Measurements from ENCODE around the gene PPP2R5A. TPM values are rescaled to one million over a fixed set of nuclear protein-coding genes. Genes with fewer than 3 reads are reported as not detected.
A peak's percentile ranks its signal among the peaks of the same experiment; 100 is the strongest.

The PPP2R5A gene
- total RNA-seq, 2 experiments from 2014 or later: 44.3 to 46.2 TPM

DNA sequence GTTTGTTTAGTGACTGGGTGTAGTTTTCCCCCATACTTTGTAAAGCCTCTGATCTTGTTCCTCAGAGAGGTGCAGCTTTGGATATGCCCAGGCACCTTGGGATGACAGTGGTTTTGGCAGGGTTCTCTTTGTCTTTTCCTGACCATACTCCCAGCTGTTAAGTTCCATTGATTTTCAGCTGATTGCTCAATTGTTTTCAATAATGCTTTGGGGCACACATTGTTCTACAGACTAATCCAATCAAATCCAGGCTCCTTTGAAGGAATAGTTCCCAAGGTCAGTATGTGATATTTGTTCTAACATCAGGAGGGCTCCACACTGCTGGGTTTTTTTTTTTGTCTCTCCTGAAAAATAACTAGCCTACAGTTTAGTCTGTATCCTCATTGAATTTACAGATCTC is 24.8 kb downstream of the PPP2R5A start:
- peaks cover 72% of the 10 kb centered on the region for H3K4me1 Mint-ChIP-seq (ENCODE audit: low read depth)
- intact Hi-C loops (cut with DNase I, micrococcal nuclease): no loop called here
- H3K36me3 Mint-ChIP-seq (ENCODE audit: low read depth): peaks cover 79% of the 10 kb centered on the region

DNA sequence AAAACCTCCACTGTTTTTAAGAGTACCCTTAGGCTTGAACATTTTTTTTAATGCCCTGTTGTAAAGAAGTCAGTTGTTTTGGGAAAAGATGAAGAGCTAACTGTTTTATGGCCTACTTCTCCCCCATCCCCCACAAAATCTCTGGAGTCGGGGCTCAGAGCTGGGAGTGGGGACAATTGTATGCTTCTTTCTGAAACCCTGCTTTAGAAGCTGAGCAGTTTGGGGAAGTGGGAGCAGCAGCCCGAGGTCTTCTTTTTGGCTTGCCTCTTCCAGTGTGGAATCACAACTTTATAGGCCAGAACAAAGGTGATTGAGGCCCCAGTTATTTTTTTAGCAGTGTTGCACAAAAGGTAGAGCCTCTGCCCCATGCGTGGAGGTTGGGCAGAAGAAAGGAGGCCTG is 25.2 kb downstream of the PPP2R5A start:
- Histone ChIP-seq H3K4me1 (ENCODE audit: insufficient read depth, low read length) (peaks cover 10% of the 10 kb centered on the region), H3K27ac (ENCODE audit: low read depth in 1 of 2, low read length in 2 of 2) (no peak overlapping the region), H3K4me3 (ENCODE audit: low read length) (no peak overlapping the region), H3K27me3 (ENCODE audit: control insufficient read depth in 1 of 2, insufficient read depth in 2 of 2, low read length in 2 of 2) (no peaks in the 10 kb centered on the region), H3K9me3 (ENCODE audit: control insufficient read depth in 1 of 2, insufficient read depth in 1 of 2, low read length in 2 of 2) (no peaks in the 10 kb centered on the region), H3K36me3 (ENCODE audit: insufficient read depth, low read length) (peaks cover 10% of the 10 kb centered on the region)
- ChIA-PET CTCF (no interaction called here), POLR2A (interaction anchor here (1.1 kb wide), 1 partner anchor 24 kb away, joined by 4 read pairs; no protein-coding TSS in a partner anchor)
- Mint-ChIP-seq H3K4me3 (no peak overlapping the region), H3K36me3 (ENCODE audit: low read depth) (peaks cover 75% of the 10 kb centered on the region), H3K27me3 (no peaks in the 10 kb centered on the region), H3K4me1 (ENCODE audit: low read depth) (peaks cover 73% of the 10 kb centered on the region), H3K9me3 (peaks cover 4% of the 10 kb centered on the region), H3K27ac (no peak overlapping the region)
- intact Hi-C loops (cut with DNase I, micrococcal nuclease): no loop called here
- no peak for TF ChIP-seq CTCF (IDR thresholded peaks at IDR 0.05)
- DNase-seq: no peak
- no peak for ATAC-seq (ENCODE audit: poor library complexity)

More for the DNA sequence above, 24.8 kb downstream of the PPP2R5A start:
- Histone ChIP-seq H3K4me1 (ENCODE audit: insufficient read depth, low read length) (peaks cover 12% of the 10 kb centered on the region), H3K4me3 (ENCODE audit: low read length) (no peak overlapping the region), H3K9me3 (ENCODE audit: control insufficient read depth in 1 of 2, insufficient read depth in 1 of 2, low read length in 2 of 2) (no peaks in the 10 kb centered on the region), H3K36me3 (ENCODE audit: insufficient read depth, low read length) (peaks cover 10% of the 10 kb centered on the region), H3K27me3 (ENCODE audit: control insufficient read depth in 1 of 2, insufficient read depth in 2 of 2, low read length in 2 of 2) (no peaks in the 10 kb centered on the region), H3K27ac (ENCODE audit: low read depth in 1 of 2, low read length in 2 of 2) (no peak overlapping the region)
- no peak for TF ChIP-seq CTCF (IDR thresholded peaks at IDR 0.05)
- no peaks in the 10 kb centered on the region for H3K27me3 Mint-ChIP-seq
- POLR2A ChIA-PET: interaction anchor here (0.6 to 1.1 kb wide), 2 partner anchors 24 to 931 kb away, joined by 3 to 4 read pairs; no protein-coding TSS in a partner anchor
- ATAC-seq (ENCODE audit: poor library complexity) (no peak), DNase-seq (no peak)
- peak overlapping the region; percentile 53 for H3K27ac Mint-ChIP-seq
- no peak overlapping the region for H3K4me3 Mint-ChIP-seq
- CTCF ChIA-PET: no interaction called here
- peaks cover 6% of the 10 kb centered on the region for H3K9me3 Mint-ChIP-seq

- ChIA-PET CTCF (interaction anchor here (1.8 kb wide), 1 partner anchor 613 kb away, joined by 4 read pairs; no protein-coding TSS in a partner anchor), POLR2A (no interaction called here)
- Mint-ChIP-seq H3K4me1 (ENCODE audit: low read depth) (peaks cover 76% of the 10 kb centered on the region), H3K4me3 (no peak overlapping the region), H3K27ac (no peak overlapping the region), H3K9me3 (peaks cover 2% of the 10 kb centered on the region), H3K36me3 (ENCODE audit: low read depth) (peaks cover 71% of the 10 kb centered on the region), H3K27me3 (no peaks in the 10 kb centered on the region)
- ATAC-seq (ENCODE audit: poor library complexity) (no peak), DNase-seq (no peak)
- no peaks in the 10 kb centered on the region for H3K27me3 ChIP-seq (ENCODE audit: control insufficient read depth in 1 of 2, insufficient read depth in 2 of 2, low read length in 2 of 2)
- H3K36me3 ChIP-seq (ENCODE audit: insufficient read depth, low read length): peaks cover 10% of the 10 kb centered on the region
- H3K4me3 ChIP-seq (ENCODE audit: low read length): no peak overlapping the region
- H3K27ac ChIP-seq (ENCODE audit: low read depth in 1 of 2, low read length in 2 of 2): no peak overlapping the region
- H3K9me3 ChIP-seq (ENCODE audit: control insufficient read depth in 1 of 2, insufficient read depth in 1 of 2, low read length in 2 of 2): no peaks in the 10 kb centered on the region
- H3K4me1 ChIP-seq (ENCODE audit: insufficient read depth, low read length): peaks cover 16% of the 10 kb centered on the region
- TF ChIP-seq CTCF (IDR thresholded peaks at IDR 0.05): no peak
- intact Hi-C loops (cut with DNase I, micrococcal nuclease): no loop called here
Observed at GRCh38 chr1:212311836-212312497, 26.8 kb downstream of the PPP2R5A start.

Measured in CD4-positive, alpha-beta T cell (primary cell).